Central memory CD8-positive, alpha-beta T cell (primary cell): ENCODE results near the gene TCF19.

Source experiments
- ATAC-seq: fragments of 150-1000 bp; cut with Tn5 transposase; replicated peaks from 2 replicates; pipeline ENCODE4 v1.10.0; 2022; ENCODE audit warnings: mild to moderate bottlenecking, moderate FRiP score, moderate number of reproducible peaks; ENCODE audit not compliant: poor library complexity, severe bottlenecking; ENCODE audit errors: extremely low read depth
- DNase-seq, 2 donors: peaks; one replicate each; pipeline ENCODE4 v3.0.0; 2021; ENCODE audit warnings: low spot score in 2 of 2
- H3K27ac Mint-ChIP-seq: one replicate; pipeline ENCODE4 v1.8.0; 2022; ENCODE audit warnings: low read depth, mild to moderate bottlenecking, moderate library complexity, mixed read lengths
- H3K27me3 Mint-ChIP-seq: one replicate; pipeline ENCODE4 v1.8.0; 2022; ENCODE audit warnings: mixed read lengths
- H3K36me3 Mint-ChIP-seq: one replicate; pipeline ENCODE4 v1.8.0; 2022; ENCODE audit warnings: mild to moderate bottlenecking, moderate library complexity, mixed read lengths; ENCODE audit not compliant: insufficient read depth
- H3K4me1 Mint-ChIP-seq: one replicate; pipeline ENCODE4 v1.8.0; 2022; ENCODE audit warnings: mixed read lengths
- H3K4me3 Mint-ChIP-seq: one replicate; pipeline ENCODE4 v1.8.0; 2022; ENCODE audit warnings: mild to moderate bottlenecking, moderate library complexity, mixed read lengths
- H3K9me3 Mint-ChIP-seq: one replicate; pipeline ENCODE4 v1.8.0; 2022; ENCODE audit warnings: mixed read lengths

The TCF19 gene

GRCh38 chr6:31138982-31139381 lies 19.4 kb upstream of the TCF19 start, which contains the start of gene PSORS1C2:
Gene PSORS1C2 (minus strand): TSS chr6:31139066. CDS start chr6:31139026, 40 bp downstream.
- no peaks in the 10 kb centered on the region for H3K27me3 Mint-ChIP-seq
- DNase-seq, result no peak
- ATAC-seq, result no peak
- no peak within 1 kb of the TSS for H3K4me3 Mint-ChIP-seq
- no peak within 1 kb of the TSS for H3K27ac Mint-ChIP-seq
- peaks cover 11% of the 10 kb centered on the region for H3K36me3 Mint-ChIP-seq
- H3K4me1 Mint-ChIP-seq, result peaks cover 7% of the 10 kb centered on the region
- no peaks in the 10 kb centered on the region for H3K9me3 Mint-ChIP-seq

GRCh38 chr6:31139599-31139998 lies 18.8 kb upstream of the TCF19 start:
- no peaks in the 10 kb centered on the region for H3K9me3 Mint-ChIP-seq
- peaks cover 12% of the 10 kb centered on the region for H3K36me3 Mint-ChIP-seq
- peaks cover 7% of the 10 kb centered on the region for H3K4me1 Mint-ChIP-seq
- H3K27ac Mint-ChIP-seq, result no peak overlapping the region
- H3K27me3 Mint-ChIP-seq, result no peaks in the 10 kb centered on the region
- no peak for DNase-seq
- no peak overlapping the region for H3K4me3 Mint-ChIP-seq
- no peak for ATAC-seq

- H3K9me3 Mint-ChIP-seq, result no peaks in the 10 kb centered on the region
- H3K4me3 Mint-ChIP-seq, result no peak overlapping the region
- no peaks in the 10 kb centered on the region for H3K27me3 Mint-ChIP-seq
- no peak for DNase-seq
- no peak overlapping the region for H3K27ac Mint-ChIP-seq
- peaks cover 7% of the 10 kb centered on the region for H3K4me1 Mint-ChIP-seq
- H3K36me3 Mint-ChIP-seq, result peaks cover 13% of the 10 kb centered on the region
- ATAC-seq, result no peak
Observed at GRCh38 chr6:31140643-31141042, 17.7 kb upstream of the TCF19 start.

GRCh38 chr6:31142361-31142761 lies 16.0 kb upstream of the TCF19 start:
- Mint-ChIP-seq H3K4me1 (peaks cover 5% of the 10 kb centered on the region), H3K4me3 (no peak overlapping the region), H3K27me3 (no peaks in the 10 kb centered on the region), H3K36me3 (peaks cover 14% of the 10 kb centered on the region), H3K27ac (no peak overlapping the region), H3K9me3 (no peaks in the 10 kb centered on the region)
- DNase-seq (no peak), ATAC-seq (no peak)

GRCh38 chr6:31143148-31143547 lies 15.2 kb upstream of the TCF19 start:
- Mint-ChIP-seq H3K4me1 (no peaks in the 10 kb centered on the region), H3K9me3 (no peaks in the 10 kb centered on the region), H3K27ac (no peak overlapping the region), H3K27me3 (no peaks in the 10 kb centered on the region), H3K36me3 (peaks cover 13% of the 10 kb centered on the region), H3K4me3 (no peak overlapping the region)
- ATAC-seq (no peak), DNase-seq (no peak)

- no peaks in the 10 kb centered on the region for H3K9me3 Mint-ChIP-seq
- peak overlapping the region; percentile 65 for H3K27ac Mint-ChIP-seq
- no peaks in the 10 kb centered on the region for H3K27me3 Mint-ChIP-seq
- H3K36me3 Mint-ChIP-seq, result peaks cover 13% of the 10 kb centered on the region
- DNase-seq (no peak), ATAC-seq (no peak)
- no peaks in the 10 kb centered on the region for H3K4me1 Mint-ChIP-seq
- H3K4me3 Mint-ChIP-seq, result no peak overlapping the region
Observed at GRCh38 chr6:31144296-31144969, 14.0 kb upstream of the TCF19 start.

GRCh38 chr6:31144970-31145340 lies 13.4 kb upstream of the TCF19 start:
- Mint-ChIP-seq H3K27ac (peak overlapping the region; percentile 65), H3K27me3 (no peaks in the 10 kb centered on the region), H3K4me3 (no peak overlapping the region), H3K36me3 (peaks cover 11% of the 10 kb centered on the region), H3K9me3 (no peaks in the 10 kb centered on the region), H3K4me1 (no peaks in the 10 kb centered on the region)
- no peak for ATAC-seq
- no peak for DNase-seq

- H3K4me1 Mint-ChIP-seq, result no peaks in the 10 kb centered on the region
- H3K4me3 Mint-ChIP-seq, result no peak overlapping the region
- ATAC-seq (no peak), DNase-seq (no peak)
- no peaks in the 10 kb centered on the region for H3K9me3 Mint-ChIP-seq
- no peaks in the 10 kb centered on the region for H3K27me3 Mint-ChIP-seq
- H3K36me3 Mint-ChIP-seq, result peaks cover 11% of the 10 kb centered on the region
- no peak overlapping the region for H3K27ac Mint-ChIP-seq
Observed at GRCh38 chr6:31145386-31145785, 13.0 kb upstream of the TCF19 start.

- ATAC-seq (no peak), DNase-seq (no peak)
- H3K27me3 Mint-ChIP-seq, result no peaks in the 10 kb centered on the region
- no peaks in the 10 kb centered on the region for H3K9me3 Mint-ChIP-seq
- H3K4me1 Mint-ChIP-seq, result no peaks in the 10 kb centered on the region
- H3K36me3 Mint-ChIP-seq, result peaks cover 2% of the 10 kb centered on the region
- H3K27ac Mint-ChIP-seq, result no peak overlapping the region
- H3K4me3 Mint-ChIP-seq, result no peak overlapping the region
Observed at GRCh38 chr6:31149827-31150447, 8.5 kb upstream of the TCF19 start.

- Mint-ChIP-seq H3K27ac (no peak overlapping the region), H3K9me3 (no peaks in the 10 kb centered on the region), H3K27me3 (no peaks in the 10 kb centered on the region), H3K4me1 (peaks cover 6% of the 10 kb centered on the region), H3K36me3 (peaks cover 2% of the 10 kb centered on the region), H3K4me3 (no peak overlapping the region)
- no peak for ATAC-seq
- no peak for DNase-seq
Observed at GRCh38 chr6:31152781-31153180, 5.6 kb upstream of the TCF19 start.

GRCh38 chr6:31154436-31154835 lies 4.0 kb upstream of the TCF19 start:
- DNase-seq (no peak), ATAC-seq (no peak)
- Mint-ChIP-seq H3K36me3 (peaks cover 7% of the 10 kb centered on the region), H3K27ac (no peak overlapping the region), H3K4me3 (no peak overlapping the region), H3K4me1 (peaks cover 22% of the 10 kb centered on the region), H3K9me3 (no peaks in the 10 kb centered on the region), H3K27me3 (no peaks in the 10 kb centered on the region)

- DNase-seq, result no peak
- no peaks in the 10 kb centered on the region for H3K27me3 Mint-ChIP-seq
- no peak overlapping the region for H3K4me3 Mint-ChIP-seq
- no peak for ATAC-seq
- H3K36me3 Mint-ChIP-seq, result peaks cover 12% of the 10 kb centered on the region
- peaks cover 28% of the 10 kb centered on the region for H3K4me1 Mint-ChIP-seq
- no peaks in the 10 kb centered on the region for H3K9me3 Mint-ChIP-seq
- no peak overlapping the region for H3K27ac Mint-ChIP-seq
Observed at GRCh38 chr6:31156641-31157040, 1.7 kb upstream of the TCF19 start.

GRCh38 chr6:31157513-31158139 lies 763 bp upstream of the TCF19 start, which contains the start of gene CCHCR1:
Gene CCHCR1 (minus strand): TSS chr6:31157802. CDS start chr6:31157600, 202 bp downstream.
- H3K4me3 Mint-ChIP-seq, result peak within 1 kb of the TSS; percentile 82
- DNase-seq (no peak), ATAC-seq (peak; percentile 27)
- peaks cover 28% of the 10 kb centered on the region for H3K4me1 Mint-ChIP-seq
- H3K9me3 Mint-ChIP-seq, result no peaks in the 10 kb centered on the region
- peak within 1 kb of the TSS; percentile 83 for H3K27ac Mint-ChIP-seq
- no peaks in the 10 kb centered on the region for H3K27me3 Mint-ChIP-seq
- H3K36me3 Mint-ChIP-seq, result peaks cover 14% of the 10 kb centered on the region
